ENCODE data around the gene VSIG10. TPM values are rescaled to one million over a fixed set of nuclear protein-coding genes. Genes with fewer than 3 reads are reported as not detected.

The VSIG10 gene
- total and polyA plus RNA-seq, 2 of the 13 experiments (the other 11 are each of a cell fraction or from before 2014, with no cell fraction given) = 25.6 to 42.5 TPM

DNA sequence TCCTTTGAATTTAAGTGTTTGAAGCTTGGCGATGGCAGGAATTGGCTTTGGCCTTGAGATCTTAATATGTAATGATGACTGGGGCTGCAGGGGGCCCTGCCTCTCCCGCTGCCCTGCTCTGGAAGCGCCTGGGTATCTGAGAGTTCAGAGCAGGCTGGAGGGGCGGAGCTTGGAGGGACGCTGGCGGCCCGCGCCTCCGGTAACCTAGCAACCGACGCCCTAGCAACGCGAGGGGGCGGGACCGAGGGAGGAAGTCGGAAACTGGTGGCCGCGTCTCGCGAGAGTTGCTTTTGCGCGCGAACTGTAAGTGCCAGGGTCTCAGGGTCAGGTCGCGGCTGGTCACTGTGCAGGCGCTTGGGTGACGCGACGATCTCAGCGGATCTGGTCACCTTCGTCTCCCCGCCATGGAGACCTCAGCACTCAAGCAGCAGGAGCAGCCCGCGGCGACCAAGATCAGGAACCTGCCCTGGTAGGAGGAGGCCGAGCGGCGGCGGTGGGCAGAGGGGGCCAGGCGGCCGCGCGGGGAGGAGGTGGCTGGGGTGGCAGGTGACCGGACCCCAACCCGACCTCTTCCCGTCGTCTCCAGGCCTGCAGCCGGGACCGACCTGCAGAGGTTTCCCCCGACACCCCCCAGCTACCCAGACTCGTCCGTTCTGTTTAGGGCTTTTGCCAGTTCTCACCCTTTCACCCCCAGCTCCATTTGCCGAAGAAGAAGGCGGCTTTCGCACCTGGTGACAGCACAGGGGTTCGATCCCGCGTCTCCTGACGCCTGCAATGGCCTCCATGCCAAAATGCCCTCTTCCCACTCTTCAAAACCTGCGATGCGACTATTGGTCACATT is 87.2 kb downstream of the VSIG10 start, which contains the start of gene RFC5 (continued):
- TF ChIP-seq, protein P1, sequence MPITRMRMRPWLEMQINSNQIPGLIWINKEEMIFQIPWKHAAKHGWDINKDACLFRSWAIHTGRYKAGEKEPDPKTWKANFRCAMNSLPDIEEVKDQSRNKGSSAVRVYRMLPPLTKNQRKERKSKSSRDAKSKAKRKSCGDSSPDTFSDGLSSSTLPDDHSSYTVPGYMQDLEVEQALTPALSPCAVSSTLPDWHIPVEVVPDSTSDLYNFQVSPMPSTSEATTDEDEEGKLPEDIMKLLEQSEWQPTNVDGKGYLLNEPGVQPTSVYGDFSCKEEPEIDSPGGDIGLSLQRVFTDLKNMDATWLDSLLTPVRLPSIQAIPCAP (CRISPR knock-in tag; IDR thresholded peaks at IDR 0.05; ENCODE audit: low read depth) = no peak
- TF ChIP-seq ZNF83 (CRISPR knock-in tag; IDR thresholded peaks at IDR 0.05; ENCODE audit: borderline replicate concordance) (peak; percentile 46; the same call in 1 of the 2 replicates), ZNF570 (CRISPR knock-in tag; IDR thresholded peaks at IDR 0.05; ENCODE audit: borderline replicate concordance) (no peak), MTERF4 (CRISPR knock-in tag; IDR thresholded peaks at IDR 0.05) (no peak), ZNF432 (CRISPR knock-in tag; IDR thresholded peaks at IDR 0.05; ENCODE audit: borderline replicate concordance) (no peak), ZHX2 (IDR thresholded peaks at IDR 0.05; ENCODE audit: low read depth) (peak; percentile 71), ZHX2 (CRISPR knock-in tag; IDR thresholded peaks at IDR 0.05; ENCODE audit: borderline replicate concordance) (no peak), HINFP (CRISPR knock-in tag; IDR thresholded peaks at IDR 0.05; ENCODE audit: low read depth) (no peak), PHF20 (CRISPR knock-in tag; IDR thresholded peaks at IDR 0.05) (peak; percentile 84), RBM39 (IDR thresholded peaks at IDR 0.05; ENCODE audit: low read depth, low read length, poor library complexity, severe bottlenecking) (peak; percentile 50), ZFP36L1 (CRISPR knock-in tag; IDR thresholded peaks at IDR 0.05) (0 out of 2 replicates have a peak, but pooled peaks have one; percentile 51), SMYD3 (CRISPR knock-in tag; IDR thresholded peaks at IDR 0.05) (no peak), YY1 (IDR thresholded peaks at IDR 0.05; ENCODE audit: insufficient read depth, insufficient replicate concordance, low read depth, low read length) (peak; percentile 40), ZSCAN22 (CRISPR knock-in tag; IDR thresholded peaks at IDR 0.05) (no peak), CC2D1A (CRISPR knock-in tag; IDR thresholded peaks at IDR 0.05) (no peak)
- TF ChIP-seq, protein P2, sequence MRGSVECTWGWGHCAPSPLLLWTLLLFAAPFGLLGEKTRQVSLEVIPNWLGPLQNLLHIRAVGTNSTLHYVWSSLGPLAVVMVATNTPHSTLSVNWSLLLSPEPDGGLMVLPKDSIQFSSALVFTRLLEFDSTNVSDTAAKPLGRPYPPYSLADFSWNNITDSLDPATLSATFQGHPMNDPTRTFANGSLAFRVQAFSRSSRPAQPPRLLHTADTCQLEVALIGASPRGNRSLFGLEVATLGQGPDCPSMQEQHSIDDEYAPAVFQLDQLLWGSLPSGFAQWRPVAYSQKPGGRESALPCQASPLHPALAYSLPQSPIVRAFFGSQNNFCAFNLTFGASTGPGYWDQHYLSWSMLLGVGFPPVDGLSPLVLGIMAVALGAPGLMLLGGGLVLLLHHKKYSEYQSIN (CRISPR knock-in tag; IDR thresholded peaks at IDR 0.05; ENCODE audit: borderline replicate concordance) = no peak
- TF ChIP-seq, protein P3, sequence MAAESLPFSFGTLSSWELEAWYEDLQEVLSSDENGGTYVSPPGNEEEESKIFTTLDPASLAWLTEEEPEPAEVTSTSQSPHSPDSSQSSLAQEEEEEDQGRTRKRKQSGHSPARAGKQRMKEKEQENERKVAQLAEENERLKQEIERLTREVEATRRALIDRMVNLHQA (CRISPR knock-in tag; IDR thresholded peaks at IDR 0.05) = no peak
